Neutrophil (primary cell): ENCODE results near the gene RNPS1.

ENCODE experiments used
- H3K27ac ChIP-seq: fragments of 200-600 bp; sonication (generic); 2 replicates; pipeline ENCODE4 v1.5.1; 2016; ENCODE audit warnings: mild to moderate bottlenecking, moderate library complexity
- H3K27me3 ChIP-seq: fragments of 200-600 bp; sonication (generic); 2 replicates; pipeline ENCODE4 v1.6.0; 2016; ENCODE audit warnings: mild to moderate bottlenecking
- H3K36me3 ChIP-seq: fragments of 200-600 bp; sonication (generic); 2 replicates; pipeline ENCODE4 v1.5.1; 2017
- H3K4me1 ChIP-seq, 2 experiments: fragments of 200-600 bp in 1 of 2; sonication (generic) in 1 of 2; 1 replicate in 1 of 2; 2 replicates in 1 of 2; pipeline versions ENCODE4 v1.5.1 to v1.6.1; 2013 to 2016; ENCODE audit warnings: low read depth in 1 of 2, low read length in 1 of 2, mild to moderate bottlenecking in 1 of 2, moderate library complexity in 1 of 2; ENCODE audit not compliant: control insufficient read depth in 1 of 2, insufficient read depth in 1 of 2
- H3K4me3 ChIP-seq, 2 experiments: fragments of 200-600 bp in 1 of 2; sonication (generic) in 1 of 2; 1 replicate in 1 of 2; 2 replicates in 1 of 2; pipeline ENCODE4 v1.5.1; 2013 to 2016; ENCODE audit warnings: low read depth in 1 of 2, low read length in 1 of 2, mild to moderate bottlenecking in 1 of 2, moderate library complexity in 1 of 2
- H3K9me3 ChIP-seq: fragments of 200-600 bp; sonication (generic); 2 replicates; pipeline ENCODE4 v1.5.1; 2016
- TF ChIP-seq, protein P1 (sequence below): fragments of 200-600 bp; sonication (generic); IDR thresholded peaks from 2 replicates; pipeline ENCODE4 v1.5.1; 2016; ENCODE audit warnings: antibody characterized with exemption

Gene RNPS1

GRCh38 chr16:2234813-2235170, 33.1 kb downstream of the RNPS1 start:
- Histone ChIP-seq H3K27me3 (peaks cover 45% of the 10 kb centered on the region), H3K36me3 (peaks cover 77% of the 10 kb centered on the region), H3K4me1 (no peaks in the 10 kb centered on the region), H3K4me3 (no peak overlapping the region), H3K9me3 (no peaks in the 10 kb centered on the region), H3K27ac (no peak overlapping the region)
- TF ChIP-seq, protein P1, sequence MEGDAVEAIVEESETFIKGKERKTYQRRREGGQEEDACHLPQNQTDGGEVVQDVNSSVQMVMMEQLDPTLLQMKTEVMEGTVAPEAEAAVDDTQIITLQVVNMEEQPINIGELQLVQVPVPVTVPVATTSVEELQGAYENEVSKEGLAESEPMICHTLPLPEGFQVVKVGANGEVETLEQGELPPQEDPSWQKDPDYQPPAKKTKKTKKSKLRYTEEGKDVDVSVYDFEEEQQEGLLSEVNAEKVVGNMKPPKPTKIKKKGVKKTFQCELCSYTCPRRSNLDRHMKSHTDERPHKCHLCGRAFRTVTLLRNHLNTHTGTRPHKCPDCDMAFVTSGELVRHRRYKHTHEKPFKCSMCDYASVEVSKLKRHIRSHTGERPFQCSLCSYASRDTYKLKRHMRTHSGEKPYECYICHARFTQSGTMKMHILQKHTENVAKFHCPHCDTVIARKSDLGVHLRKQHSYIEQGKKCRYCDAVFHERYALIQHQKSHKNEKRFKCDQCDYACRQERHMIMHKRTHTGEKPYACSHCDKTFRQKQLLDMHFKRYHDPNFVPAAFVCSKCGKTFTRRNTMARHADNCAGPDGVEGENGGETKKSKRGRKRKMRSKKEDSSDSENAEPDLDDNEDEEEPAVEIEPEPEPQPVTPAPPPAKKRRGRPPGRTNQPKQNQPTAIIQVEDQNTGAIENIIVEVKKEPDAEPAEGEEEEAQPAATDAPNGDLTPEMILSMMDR = no peak

GRCh38 chr16:2233872-2234812, 33.8 kb downstream of the RNPS1 start:
- H3K4me1 ChIP-seq = no peaks in the 10 kb centered on the region
- no peak overlapping the region for H3K27ac ChIP-seq
- peaks cover 77% of the 10 kb centered on the region for H3K36me3 ChIP-seq
- no peak overlapping the region for H3K4me3 ChIP-seq
- no peaks in the 10 kb centered on the region for H3K9me3 ChIP-seq
- peaks cover 44% of the 10 kb centered on the region for H3K27me3 ChIP-seq
- TF ChIP-seq, protein P1 = no peak

DNA sequence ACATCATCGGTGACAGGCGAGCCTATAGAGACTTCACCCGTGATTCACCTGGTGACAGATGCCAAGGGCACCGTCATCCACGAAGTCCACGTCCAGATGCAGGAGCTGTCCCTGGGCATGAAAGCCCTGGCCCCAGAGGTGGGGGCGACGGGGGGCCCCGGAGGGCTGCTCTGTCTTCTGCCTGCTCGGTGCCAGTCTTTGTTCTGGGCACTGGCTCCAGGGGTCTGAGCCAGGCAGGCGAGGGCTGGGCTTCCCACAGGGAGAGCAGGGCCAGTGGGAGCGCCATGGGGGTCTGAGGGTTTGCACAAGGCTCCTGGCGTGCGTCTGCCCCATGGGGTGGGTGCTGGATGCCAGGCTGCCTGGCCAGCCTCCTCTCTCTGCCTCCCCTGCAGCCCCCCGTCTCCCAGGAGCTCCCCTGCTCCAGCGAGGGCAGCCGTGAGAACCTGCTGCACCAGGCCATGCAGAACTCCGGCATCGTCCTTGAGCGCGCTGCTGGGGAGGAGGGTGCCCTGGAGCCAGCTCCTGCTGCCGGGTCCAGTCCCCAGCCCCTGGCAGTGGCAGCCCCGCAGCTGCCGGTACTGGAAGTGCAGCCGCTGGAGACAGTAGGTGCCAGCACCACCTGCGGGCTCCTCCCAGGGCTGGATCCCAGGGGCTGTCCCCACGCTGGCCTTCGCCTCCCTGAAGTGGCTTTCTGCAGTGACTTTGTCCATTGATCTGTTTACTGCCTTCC, 34.7 kb downstream of the RNPS1 start:
- Histone ChIP-seq H3K4me1 (no peaks in the 10 kb centered on the region), H3K27ac (no peak overlapping the region), H3K9me3 (no peaks in the 10 kb centered on the region), H3K4me3 (no peak overlapping the region), H3K27me3 (peaks cover 35% of the 10 kb centered on the region), H3K36me3 (peaks cover 80% of the 10 kb centered on the region)
- TF ChIP-seq, protein P1 = no peak

DNA sequence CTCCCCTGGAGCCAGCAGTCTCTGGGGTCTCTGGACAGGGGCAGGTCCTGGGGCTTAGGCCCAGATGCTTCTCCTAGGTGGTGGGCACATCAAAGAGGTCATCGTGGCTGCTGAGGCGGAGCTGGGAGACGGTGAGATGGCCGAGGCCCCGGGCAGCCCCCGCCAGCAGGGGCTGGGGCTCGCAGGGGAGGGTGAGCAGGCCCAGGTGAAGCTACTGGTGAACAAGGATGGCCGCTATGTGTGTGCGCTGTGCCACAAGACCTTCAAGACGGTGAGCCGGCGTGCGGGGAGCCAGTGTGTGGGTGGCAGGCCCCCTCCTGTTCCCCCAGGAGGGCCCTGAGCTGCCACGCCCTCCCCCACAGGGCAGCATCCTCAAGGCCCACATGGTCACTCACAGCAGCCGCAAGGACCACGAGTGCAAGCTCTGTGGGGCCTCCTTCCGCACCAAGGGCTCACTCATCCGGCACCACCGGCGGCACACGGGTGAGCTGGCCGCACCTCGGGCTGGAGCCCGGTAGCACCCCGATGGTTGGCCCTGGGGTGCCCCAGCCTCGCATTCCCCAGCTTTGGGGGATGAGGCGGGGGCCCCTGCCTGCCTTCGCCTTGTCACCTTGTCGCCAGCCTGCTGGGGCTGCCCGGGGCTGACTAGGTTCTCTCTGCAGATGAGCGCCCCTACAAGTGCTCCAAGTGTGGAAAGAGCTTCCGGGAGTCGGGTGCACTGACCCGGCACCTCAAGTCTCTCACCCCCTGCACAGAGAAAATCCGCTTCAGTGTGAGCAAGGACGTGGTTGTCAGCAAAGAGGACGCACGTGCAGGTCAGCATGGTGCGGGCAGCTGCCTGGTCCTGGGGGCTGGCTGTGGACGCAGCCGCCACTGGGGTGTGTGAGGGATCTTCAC, 35.6 kb downstream of the RNPS1 start:
- H3K4me1 ChIP-seq = no peaks in the 10 kb centered on the region
- no peak overlapping the region for H3K27ac ChIP-seq
- TF ChIP-seq, protein P1 = no peak
- H3K9me3 ChIP-seq = no peaks in the 10 kb centered on the region
- H3K4me3 ChIP-seq = no peak overlapping the region
- H3K27me3 ChIP-seq = peaks cover 26% of the 10 kb centered on the region
- peaks cover 84% of the 10 kb centered on the region for H3K36me3 ChIP-seq
